HepG2 (cell line): ENCODE results near the gene UCKL1. TPM values are rescaled to one million over a fixed set of nuclear protein-coding genes. Genes with fewer than 3 reads are reported as not detected.

Experiments
- HIC2 ChIP-seq: sonication (generic); formaldehyde crosslinking; IDR thresholded peaks from 2 replicates; pipeline ENCODE4 v1.9.0; 2022; ENCODE audit warnings: low read depth, missing genetic modification reagents
- SP5 ChIP-seq: IDR thresholded peaks from 2 replicates; pipeline ENCODE4 v1.6.1; 2016; ENCODE audit warnings: low read depth, borderline replicate concordance
- SSRP1 ChIP-seq: IDR thresholded peaks from 2 replicates; pipeline ENCODE4 v1.6.1; 2016; ENCODE audit warnings: control low read depth
- TEAD3 ChIP-seq: optimal IDR thresholded peaks from 2 replicates; pipeline ENCODE3; 2016; ENCODE audit warnings: borderline replicate concordance
- ZMYM4 ChIP-seq: sonication (generic); formaldehyde crosslinking; IDR thresholded peaks from 2 replicates; pipeline ENCODE4 v1.8.1; 2023; ENCODE audit warnings: mild to moderate bottlenecking, missing genetic modification reagents
- ZNF124 ChIP-seq: sonication (generic); formaldehyde crosslinking; IDR thresholded peaks from 2 replicates; pipeline ENCODE4 v1.4.0; 2020; ENCODE audit warnings: missing genetic modification reagents
- ZNF281 ChIP-seq: sonication (generic); formaldehyde crosslinking; IDR thresholded peaks from 2 replicates; pipeline ENCODE4 v1.4.0; 2020; ENCODE audit warnings: missing genetic modification reagents, borderline replicate concordance
- ZNF670 ChIP-seq: sonication (generic); formaldehyde crosslinking; IDR thresholded peaks from 2 replicates; pipeline ENCODE4 v1.8.0; 2022; ENCODE audit warnings: mild to moderate bottlenecking, missing genetic modification reagents, borderline replicate concordance
- ZNF75D ChIP-seq: sonication (generic); formaldehyde crosslinking; IDR thresholded peaks from 2 replicates; pipeline ENCODE4 v1.8.1; 2023; ENCODE audit warnings: missing genetic modification reagents, mild to moderate bottlenecking, borderline replicate concordance
- polyA plus RNA-seq, 8 experiments: library from polyadenylated mRNA; depleted of rRNA in 3 of 8; stranded (reverse) in 7 of 8; unstranded in 1 of 8; fragments of >200 nt; fragmentation: Illumina TruSeq in 4 of 8; extraction: Trizol in 4 of 8; gene quantifications; 2 replicates each; pipeline versions ENCODE4 v1.2.1 to v1.2.3, GENCODE V29; 2011 to 2016; ENCODE audit warnings: low read depth in 4 of 8, missing spikeins in 1 of 8, mixed read lengths in 1 of 8; ENCODE audit not compliant: insufficient read depth in 1 of 8
- total RNA-seq, 5 experiments: library from RNA; depleted of rRNA; stranded (reverse); fragments of >200 nt; fragmentation: Illumina TruSeq; extraction: Trizol; gene quantifications; 2 replicates each; pipeline ENCODE4 v1.2.3, GENCODE V29; 2016; ENCODE audit warnings: low read depth in 1 of 5
- TF ChIP-seq, protein P1 (sequence below): sonication (generic); formaldehyde crosslinking; IDR thresholded peaks from 2 replicates; pipeline ENCODE4 v1.8.0; 2022; ENCODE audit warnings: mild to moderate bottlenecking, missing genetic modification reagents, borderline replicate concordance
- TF ChIP-seq, protein P2 (sequence below): sonication (generic); formaldehyde crosslinking; IDR thresholded peaks from 2 replicates; pipeline ENCODE4 v1.4.0; 2020; ENCODE audit warnings: missing genetic modification reagents, borderline replicate concordance

Gene UCKL1
- total and polyA plus RNA-seq, 2 of the 13 experiments (the other 11 are each of a cell fraction or from before 2014, with no cell fraction given), result 50.2 to 126 TPM

DNA sequence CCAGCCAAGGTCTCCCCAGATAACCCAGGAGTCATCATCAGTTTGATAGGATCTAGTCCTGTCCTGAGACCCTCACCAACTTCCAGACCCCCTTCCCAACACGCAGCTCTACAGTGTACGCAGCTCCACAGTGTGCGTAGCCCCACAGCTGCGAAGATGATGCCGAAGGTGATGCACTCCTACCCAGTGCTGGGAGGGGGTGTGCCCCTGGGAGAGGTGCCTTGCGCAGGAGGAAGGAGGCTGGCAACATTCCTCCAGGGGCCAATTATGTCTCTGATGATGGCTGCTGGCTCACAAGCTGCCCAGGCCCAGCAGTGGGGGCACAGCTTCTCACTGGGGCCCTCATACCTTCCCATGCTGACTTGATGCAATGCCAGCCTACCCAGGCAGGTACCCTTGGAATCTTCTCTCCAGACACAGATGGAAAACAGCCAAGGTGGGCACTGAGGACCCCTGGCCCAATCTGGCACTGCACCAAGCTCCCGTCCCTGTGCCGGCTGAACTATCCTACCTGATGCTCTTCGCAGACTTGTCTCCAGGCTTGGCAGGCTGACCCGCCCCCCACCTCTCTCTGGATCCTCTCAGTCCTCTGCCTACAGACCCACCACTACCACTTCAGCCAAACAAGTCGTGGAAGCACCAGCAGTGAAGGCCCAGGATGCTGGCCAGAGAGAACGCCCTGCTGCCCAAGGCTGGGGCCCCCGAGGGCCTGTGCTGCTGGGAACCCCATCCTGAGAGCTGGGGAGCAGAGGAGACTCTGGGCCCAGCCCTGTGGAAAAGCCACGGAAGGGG is 12.1 kb upstream of the UCKL1 start (continued):
- TF ChIP-seq HIC2 (CRISPR knock-in tag) (no peak), TEAD3 (CRISPR knock-in tag) (peak; percentile 23), ZNF281 (CRISPR knock-in tag) (0 out of 2 replicates have a peak, but pooled peaks have one; percentile 15), SP5 (CRISPR knock-in tag) (no peak), ZNF124 (CRISPR knock-in tag) (no peak), ZNF75D (CRISPR knock-in tag) (no peak), SSRP1 (CRISPR knock-in tag) (no peak), ZMYM4 (CRISPR knock-in tag) (no peak; the same call in 1 of the 2 replicates), ZNF670 (CRISPR knock-in tag) (peak; percentile 19; the same call in 1 of the 2 replicates)
- TF ChIP-seq, protein P1, sequence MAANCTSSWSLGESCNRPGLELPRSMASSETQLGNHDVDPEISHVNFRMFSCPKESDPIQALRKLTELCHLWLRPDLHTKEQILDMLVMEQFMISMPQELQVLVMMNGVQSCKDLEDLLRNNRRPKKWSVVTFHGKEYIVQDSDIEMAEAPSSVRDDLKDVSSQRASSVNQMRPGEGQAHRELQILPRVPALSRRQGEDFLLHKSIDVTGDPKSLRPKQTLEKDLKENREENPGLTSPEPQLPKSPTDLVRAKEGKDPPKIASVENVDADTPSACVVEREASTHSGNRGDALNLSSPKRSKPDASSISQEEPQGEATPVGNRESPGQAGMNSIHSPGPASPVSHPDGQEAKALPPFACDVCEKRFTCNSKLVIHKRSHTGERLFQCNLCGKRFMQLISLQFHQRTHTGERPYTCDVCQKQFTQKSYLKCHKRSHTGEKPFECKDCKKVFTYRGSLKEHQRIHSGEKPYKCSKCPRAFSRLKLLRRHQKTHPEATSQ (CRISPR knock-in tag), result no peak
- TF ChIP-seq, protein P2, sequence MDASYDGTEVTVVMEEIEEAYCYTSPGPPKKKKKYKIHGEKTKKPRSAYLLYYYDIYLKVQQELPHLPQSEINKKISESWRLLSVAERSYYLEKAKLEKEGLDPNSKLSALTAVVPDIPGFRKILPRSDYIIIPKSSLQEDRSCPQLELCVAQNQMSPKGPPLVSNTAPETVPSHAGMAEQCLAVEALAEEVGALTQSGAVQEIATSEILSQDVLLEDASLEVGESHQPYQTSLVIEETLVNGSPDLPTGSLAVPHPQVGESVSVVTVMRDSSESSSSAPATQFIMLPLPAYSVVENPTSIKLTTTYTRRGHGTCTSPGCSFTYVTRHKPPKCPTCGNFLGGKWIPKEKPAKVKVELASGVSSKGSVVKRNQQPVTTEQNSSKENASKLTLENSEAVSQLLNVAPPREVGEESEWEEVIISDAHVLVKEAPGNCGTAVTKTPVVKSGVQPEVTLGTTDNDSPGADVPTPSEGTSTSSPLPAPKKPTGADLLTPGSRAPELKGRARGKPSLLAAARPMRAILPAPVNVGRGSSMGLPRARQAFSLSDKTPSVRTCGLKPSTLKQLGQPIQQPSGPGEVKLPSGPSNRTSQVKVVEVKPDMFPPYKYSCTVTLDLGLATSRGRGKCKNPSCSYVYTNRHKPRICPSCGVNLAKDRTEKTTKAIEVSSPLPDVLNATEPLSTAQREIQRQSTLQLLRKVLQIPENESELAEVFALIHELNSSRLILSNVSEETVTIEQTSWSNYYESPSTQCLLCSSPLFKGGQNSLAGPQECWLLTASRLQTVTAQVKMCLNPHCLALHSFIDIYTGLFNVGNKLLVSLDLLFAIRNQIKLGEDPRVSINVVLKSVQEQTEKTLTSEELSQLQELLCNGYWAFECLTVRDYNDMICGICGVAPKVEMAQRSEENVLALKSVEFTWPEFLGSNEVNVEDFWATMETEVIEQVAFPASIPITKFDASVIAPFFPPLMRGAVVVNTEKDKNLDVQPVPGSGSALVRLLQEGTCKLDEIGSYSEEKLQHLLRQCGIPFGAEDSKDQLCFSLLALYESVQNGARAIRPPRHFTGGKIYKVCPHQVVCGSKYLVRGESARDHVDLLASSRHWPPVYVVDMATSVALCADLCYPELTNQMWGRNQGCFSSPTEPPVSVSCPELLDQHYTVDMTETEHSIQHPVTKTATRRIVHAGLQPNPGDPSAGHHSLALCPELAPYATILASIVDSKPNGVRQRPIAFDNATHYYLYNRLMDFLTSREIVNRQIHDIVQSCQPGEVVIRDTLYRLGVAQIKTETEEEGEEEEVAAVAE (CRISPR knock-in tag), result no peak
